22Rv1 (cell line): ENCODE data around the gene DNAJC5.

Experiments
- H3K27ac ChIP-seq: fragments of 450-650 bp; 2 replicates; pipeline ENCODE4 v1.5.1; 2017
- ZFX ChIP-seq: fragments of 450-650 bp; IDR thresholded peaks from 2 replicates; pipeline ENCODE4 v1.6.1; 2017; ENCODE audit warnings: antibody characterized with exemption, borderline replicate concordance
- TF ChIP-seq, protein P1 (sequence below): fragments of 450-650 bp; IDR thresholded peaks from 2 replicates; pipeline ENCODE4 v1.5.1; 2017; ENCODE audit warnings: mild to moderate bottlenecking

DNAJC5 gene

DNA sequence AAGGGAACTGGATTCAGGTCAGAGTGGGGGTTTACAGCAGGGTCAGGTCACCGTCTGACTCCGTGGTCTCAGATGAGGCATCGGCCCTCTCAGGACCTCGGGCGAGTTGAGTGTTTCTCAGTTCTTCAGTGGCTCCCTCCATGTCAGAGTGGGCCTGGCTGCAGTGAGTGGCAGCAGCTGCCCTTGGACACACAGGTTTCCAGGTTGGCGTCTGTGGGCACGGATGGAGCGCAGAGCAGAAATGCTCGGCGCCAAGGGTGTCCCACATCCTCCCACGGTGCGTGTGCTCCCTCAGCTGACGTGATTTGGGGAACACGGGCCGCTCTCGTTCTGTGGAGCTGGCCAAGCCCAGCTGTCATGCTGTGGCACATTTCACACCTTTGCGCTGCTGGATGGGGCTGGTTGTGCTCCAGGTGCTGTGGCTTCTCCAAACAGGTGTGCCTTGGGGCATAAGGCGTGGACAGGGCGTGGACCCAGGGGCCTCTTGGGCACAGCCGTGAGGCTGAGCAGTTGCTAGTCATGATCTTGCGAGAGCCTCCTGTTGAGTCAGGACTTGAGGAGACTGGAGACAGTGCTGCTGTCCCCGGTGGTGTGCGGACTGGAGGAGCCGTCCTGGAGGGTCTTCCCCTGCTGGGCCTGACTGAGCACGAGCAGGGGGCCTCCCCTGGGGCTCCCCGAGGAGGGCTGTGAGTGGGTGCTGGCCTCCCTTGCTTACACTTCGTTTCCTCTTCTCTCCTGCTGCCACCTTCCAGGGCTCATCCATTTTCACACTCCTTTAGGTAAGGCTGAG, 9.5 kb upstream of the DNAJC5 start:
- peak overlapping the region; percentile 58 for H3K27ac ChIP-seq

DNA sequence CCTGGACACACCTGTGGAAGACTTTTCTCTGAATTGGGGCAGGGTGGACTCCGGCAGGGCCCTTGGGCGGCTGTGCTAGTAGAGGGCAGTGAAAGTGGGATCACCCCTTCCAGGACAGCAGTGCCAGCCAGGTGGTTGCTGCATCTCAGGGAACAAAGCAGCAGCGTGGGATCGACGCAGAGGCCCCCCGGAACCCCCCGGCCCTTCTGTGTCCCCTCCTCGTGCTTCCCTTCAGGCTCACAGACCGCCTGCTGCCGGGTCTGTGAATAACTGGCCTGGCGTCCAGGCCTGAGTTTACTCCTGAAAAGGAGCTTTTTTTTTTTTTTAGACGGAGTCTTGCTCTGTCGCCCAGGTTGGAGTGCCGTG, 8.9 kb upstream of the DNAJC5 start:
- TF ChIP-seq ZFX = no peak
- TF ChIP-seq, protein P1, sequence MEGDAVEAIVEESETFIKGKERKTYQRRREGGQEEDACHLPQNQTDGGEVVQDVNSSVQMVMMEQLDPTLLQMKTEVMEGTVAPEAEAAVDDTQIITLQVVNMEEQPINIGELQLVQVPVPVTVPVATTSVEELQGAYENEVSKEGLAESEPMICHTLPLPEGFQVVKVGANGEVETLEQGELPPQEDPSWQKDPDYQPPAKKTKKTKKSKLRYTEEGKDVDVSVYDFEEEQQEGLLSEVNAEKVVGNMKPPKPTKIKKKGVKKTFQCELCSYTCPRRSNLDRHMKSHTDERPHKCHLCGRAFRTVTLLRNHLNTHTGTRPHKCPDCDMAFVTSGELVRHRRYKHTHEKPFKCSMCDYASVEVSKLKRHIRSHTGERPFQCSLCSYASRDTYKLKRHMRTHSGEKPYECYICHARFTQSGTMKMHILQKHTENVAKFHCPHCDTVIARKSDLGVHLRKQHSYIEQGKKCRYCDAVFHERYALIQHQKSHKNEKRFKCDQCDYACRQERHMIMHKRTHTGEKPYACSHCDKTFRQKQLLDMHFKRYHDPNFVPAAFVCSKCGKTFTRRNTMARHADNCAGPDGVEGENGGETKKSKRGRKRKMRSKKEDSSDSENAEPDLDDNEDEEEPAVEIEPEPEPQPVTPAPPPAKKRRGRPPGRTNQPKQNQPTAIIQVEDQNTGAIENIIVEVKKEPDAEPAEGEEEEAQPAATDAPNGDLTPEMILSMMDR = no peak
- H3K27ac ChIP-seq = 0 out of 2 replicates have a peak overlapping the region, but pooled peaks have one; percentile 58

More for the DNA sequence above, 9.5 kb upstream of the DNAJC5 start:
- TF ChIP-seq ZFX = no peak
- TF ChIP-seq, protein P1 = no peak

DNA sequence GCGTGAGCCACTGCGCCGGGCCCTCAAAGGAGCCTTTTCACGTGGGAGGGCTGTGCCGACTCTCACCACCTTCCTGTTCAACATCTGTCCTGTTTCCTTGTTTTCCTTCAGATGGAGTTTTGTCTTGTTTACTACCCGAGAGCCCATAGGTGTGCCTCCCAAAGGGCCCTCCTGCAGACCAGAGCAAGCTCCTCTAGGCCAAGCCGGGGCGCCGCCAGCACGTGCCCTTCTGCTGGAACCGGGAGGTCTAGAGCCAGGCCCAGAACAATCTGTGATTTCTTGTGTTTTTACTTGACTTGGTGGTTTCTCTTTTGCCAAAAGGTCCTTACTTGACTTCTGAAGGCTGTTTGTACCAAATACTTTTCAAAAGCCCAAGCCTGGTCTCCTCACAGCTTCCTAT, 8.0 kb upstream of the DNAJC5 start:
- H3K27ac ChIP-seq = no peak overlapping the region
- TF ChIP-seq ZFX = no peak
- TF ChIP-seq, protein P1 = no peak

DNA sequence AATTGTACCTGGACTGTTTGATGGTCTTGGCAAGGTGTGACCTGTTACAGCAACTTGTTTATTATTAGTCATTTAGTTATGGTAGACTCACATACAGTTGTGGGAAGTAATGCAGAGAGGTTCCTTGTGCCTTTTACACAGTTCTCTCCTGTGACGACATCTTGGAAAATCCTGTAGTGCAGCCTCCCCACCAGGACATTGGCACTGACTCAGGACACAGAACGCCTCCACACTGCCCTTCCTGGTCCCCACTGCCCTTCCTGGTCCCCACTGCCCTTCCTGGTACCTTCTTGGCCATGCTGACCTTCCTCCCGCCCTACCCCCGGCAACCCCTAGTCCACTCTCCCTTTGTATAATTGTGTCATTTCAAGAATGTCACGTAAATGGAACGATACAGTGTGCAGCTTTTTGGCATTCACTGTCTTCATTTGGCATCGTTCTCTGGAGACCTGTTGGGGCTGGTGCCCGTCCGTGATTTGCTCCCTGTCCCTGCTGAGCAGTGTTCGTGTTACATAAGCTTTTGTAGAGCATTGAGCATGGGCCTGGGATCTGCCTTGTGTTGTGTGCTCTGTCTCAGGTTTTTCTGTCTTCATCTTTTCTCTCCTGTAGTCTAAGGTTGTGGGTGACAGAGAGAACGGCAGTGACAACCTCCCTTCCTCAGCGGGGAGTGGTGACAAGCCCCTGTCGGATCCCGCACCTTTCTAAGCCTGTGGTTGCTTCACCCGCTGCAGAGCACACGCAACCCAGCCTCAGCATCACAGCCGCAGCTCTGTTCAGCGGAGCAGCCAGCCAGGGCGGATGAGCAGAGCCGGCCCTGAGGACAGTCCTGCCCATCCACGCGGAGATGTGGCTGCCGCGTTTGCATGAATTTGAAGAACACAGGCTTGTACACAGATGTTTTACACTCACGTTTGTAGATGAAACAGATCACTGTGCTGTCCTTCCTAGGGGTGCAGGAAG, 5.4 kb upstream of the DNAJC5 start:
- no peak overlapping the region for H3K27ac ChIP-seq
- TF ChIP-seq, protein P1 = no peak
- no peak for TF ChIP-seq ZFX

DNA sequence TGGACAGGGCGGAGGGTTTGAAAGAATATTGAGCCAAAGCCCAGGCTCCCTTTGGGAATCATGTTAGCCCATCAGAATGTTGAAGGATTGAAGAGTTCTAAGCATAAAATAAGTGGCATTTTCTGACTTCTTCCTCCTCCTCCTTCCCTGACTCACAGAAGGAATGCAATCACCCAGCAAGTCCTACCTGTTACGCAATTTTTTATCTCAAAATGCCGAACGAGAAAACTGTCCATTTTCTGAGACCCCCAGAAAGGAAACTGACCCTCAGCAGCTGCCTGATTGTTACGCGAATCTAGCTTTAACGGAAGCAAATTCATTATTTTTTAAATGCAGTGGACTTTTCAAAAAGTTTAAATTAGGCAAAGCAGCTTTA, 4.7 kb upstream of the DNAJC5 start:
- H3K27ac ChIP-seq = no peak overlapping the region

DNA sequence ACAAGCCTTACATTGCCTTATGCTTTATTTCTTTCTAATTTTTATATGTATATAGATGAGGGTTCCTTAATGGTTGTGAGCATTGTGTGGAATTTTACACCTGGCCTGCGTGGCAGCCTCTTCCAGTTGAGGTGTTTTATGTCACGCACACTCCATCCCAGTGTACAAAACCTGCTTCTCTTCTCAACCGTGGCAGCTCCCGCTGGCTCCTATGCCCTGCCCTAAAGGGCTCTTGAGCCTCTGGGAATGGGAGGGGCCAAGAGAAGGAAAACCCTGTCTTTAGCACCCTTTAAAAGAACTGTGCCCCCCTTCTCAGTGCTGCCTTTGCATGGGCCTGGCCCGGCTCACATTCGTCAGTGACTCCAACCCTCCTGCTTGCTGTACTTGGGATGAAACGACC, 4.3 kb upstream of the DNAJC5 start:
- no peak overlapping the region for H3K27ac ChIP-seq
- TF ChIP-seq, protein P1 = no peak
- no peak for TF ChIP-seq ZFX

More for the DNA sequence above, 4.7 kb upstream of the DNAJC5 start:
- TF ChIP-seq, protein P1 = no peak
- no peak for TF ChIP-seq ZFX
